ENCODE data around the gene SLC13A1. TPM values are rescaled to one million over a fixed set of nuclear protein-coding genes. Genes with fewer than 3 reads are reported as not detected.

The SLC13A1 gene
- total and polyA plus RNA-seq, 10 of the 15 experiments (the other 5 are each of a cell fraction or from before 2014, with no cell fraction given): 0.10 TPM; not detected in 9

DNA sequence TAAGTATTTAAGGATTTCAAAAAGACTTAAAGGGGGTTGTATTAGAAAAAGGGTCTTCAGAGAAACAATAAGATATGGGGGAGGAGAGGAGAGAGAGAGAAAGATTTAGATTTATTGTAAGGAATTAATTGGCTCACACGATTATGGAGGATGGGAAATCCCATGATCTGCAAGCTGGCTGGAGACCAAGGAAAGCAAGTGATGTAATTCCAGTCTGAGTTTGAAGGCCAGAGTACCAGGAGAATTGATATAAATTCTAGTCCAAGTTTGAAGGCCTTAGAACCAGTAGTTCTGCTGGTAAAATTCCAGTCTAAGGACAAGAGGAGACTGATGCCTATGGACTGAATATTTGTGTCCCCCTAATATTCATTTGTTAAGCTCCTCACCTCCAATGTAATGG, 20.6 kb upstream of the SLC13A1 start (continued):
- TF ChIP-seq ZNF384 (IDR thresholded peaks at IDR 0.05; ENCODE audit: borderline replicate concordance, low read depth, low read length) (no peak), NFXL1 (IDR thresholded peaks at IDR 0.05; ENCODE audit: borderline replicate concordance) (no peak), PAX5 (IDR thresholded peaks at IDR 0.05; ENCODE audit: borderline replicate concordance, low read depth, low read length) (no peak)
- TF ChIP-seq, protein P1, sequence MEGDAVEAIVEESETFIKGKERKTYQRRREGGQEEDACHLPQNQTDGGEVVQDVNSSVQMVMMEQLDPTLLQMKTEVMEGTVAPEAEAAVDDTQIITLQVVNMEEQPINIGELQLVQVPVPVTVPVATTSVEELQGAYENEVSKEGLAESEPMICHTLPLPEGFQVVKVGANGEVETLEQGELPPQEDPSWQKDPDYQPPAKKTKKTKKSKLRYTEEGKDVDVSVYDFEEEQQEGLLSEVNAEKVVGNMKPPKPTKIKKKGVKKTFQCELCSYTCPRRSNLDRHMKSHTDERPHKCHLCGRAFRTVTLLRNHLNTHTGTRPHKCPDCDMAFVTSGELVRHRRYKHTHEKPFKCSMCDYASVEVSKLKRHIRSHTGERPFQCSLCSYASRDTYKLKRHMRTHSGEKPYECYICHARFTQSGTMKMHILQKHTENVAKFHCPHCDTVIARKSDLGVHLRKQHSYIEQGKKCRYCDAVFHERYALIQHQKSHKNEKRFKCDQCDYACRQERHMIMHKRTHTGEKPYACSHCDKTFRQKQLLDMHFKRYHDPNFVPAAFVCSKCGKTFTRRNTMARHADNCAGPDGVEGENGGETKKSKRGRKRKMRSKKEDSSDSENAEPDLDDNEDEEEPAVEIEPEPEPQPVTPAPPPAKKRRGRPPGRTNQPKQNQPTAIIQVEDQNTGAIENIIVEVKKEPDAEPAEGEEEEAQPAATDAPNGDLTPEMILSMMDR (IDR thresholded peaks at IDR 0.05 in 2 of 3, conservative IDR thresholded peaks at IDR 0.05 in 1 of 3; ENCODE audit: control insufficient read depth in 2 of 3, extremely low read depth in 1 of 3, insufficient read depth in 1 of 3, low read depth in 3 of 3, low read length in 3 of 3): no peak

DNA sequence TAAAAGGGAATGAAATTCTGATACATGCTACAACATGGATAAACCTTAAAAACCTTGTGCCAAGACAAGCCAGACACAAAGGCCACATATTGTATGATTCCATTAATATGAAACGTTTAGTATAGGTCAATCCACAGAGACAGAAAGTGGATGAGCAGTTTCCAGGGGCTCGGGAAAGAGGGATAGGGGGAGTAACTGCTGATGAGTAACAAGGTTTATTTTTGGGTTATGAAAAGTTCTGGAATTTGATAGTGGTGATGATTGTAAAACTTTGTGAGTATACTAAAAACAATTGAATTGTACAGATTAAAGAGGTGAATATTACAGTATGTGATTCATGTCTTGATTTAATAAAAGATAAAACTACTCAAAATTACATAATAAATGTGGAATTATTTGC, 19.1 kb upstream of the SLC13A1 start:
- Histone ChIP-seq H3K27me3 (replicated peaks in 1 of 2; ENCODE audit: control insufficient read depth in 2 of 2, insufficient read depth in 2 of 2, low read length in 1 of 2) (no peaks in the 10 kb centered on the region), H3K9me3 (replicated peaks; ENCODE audit: control insufficient read depth, insufficient read depth, low read length) (no peaks in the 10 kb centered on the region; the same call in 1 of the 3 replicates), H3K4me2 (ENCODE audit: control insufficient read depth, insufficient read depth) (no peak overlapping the region), H2AFZ (ENCODE audit: control insufficient read depth, low read depth, low read length) (no peak overlapping the region), H3K27ac (ENCODE audit: control insufficient read depth, insufficient read depth) (no peak overlapping the region), H3K4me3 (no peak overlapping the region), H3K36me3 (ENCODE audit: control insufficient read depth in 2 of 2, insufficient read depth in 2 of 2, low read length in 1 of 2) (no peaks in the 10 kb centered on the region), H3K9ac (ENCODE audit: control insufficient read depth, insufficient read depth, low read length) (no peak overlapping the region), H4K20me1 (ENCODE audit: control insufficient read depth, insufficient read depth) (no peaks in the 10 kb centered on the region), H3K79me2 (ENCODE audit: control insufficient read depth, insufficient read depth, low read length) (no peaks in the 10 kb centered on the region), H3K4me1 (ENCODE audit: control insufficient read depth, insufficient read depth, low read length) (no peaks in the 10 kb centered on the region)
- ATAC-seq (no peak), DNase-seq (ENCODE audit: low read depth, low spot score) (no peak), FAIRE-seq (no peak)
- SMC1A ChIA-PET (ENCODE audit: uncharacterized antibody, unreplicated experiment): no interaction called here
- 2% methylated on average over 2 of the region's 2 CpGs for WGBS (ENCODE audit: insufficient coverage, insufficient replicate concordance, low lambda C conversion rate, missing lambda C conversion rate)
- CTCF ChIA-PET: no interaction called here
- TF ChIP-seq FOXK2 (IDR thresholded peaks at IDR 0.05): no peak
- no peak for TF ChIP-seq SMC3 (IDR thresholded peaks at IDR 0.05; ENCODE audit: borderline replicate concordance, low read length)
- TF ChIP-seq NFYA (IDR thresholded peaks at IDR 0.05; ENCODE audit: borderline replicate concordance, low read depth, low read length): no peak
- TF ChIP-seq, protein P2, sequence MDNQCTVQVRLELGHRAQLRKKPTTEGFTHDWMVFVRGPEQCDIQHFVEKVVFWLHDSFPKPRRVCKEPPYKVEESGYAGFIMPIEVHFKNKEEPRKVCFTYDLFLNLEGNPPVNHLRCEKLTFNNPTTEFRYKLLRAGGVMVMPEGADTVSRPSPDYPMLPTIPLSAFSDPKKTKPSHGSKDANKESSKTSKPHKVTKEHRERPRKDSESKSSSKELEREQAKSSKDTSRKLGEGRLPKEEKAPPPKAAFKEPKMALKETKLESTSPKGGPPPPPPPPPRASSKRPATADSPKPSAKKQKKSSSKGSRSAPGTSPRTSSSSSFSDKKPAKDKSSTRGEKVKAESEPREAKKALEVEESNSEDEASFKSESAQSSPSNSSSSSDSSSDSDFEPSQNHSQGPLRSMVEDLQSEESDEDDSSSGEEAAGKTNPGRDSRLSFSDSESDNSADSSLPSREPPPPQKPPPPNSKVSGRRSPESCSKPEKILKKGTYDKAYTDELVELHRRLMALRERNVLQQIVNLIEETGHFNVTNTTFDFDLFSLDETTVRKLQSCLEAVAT (IDR thresholded peaks at IDR 0.05): no peak
- TF ChIP-seq, protein P3, sequence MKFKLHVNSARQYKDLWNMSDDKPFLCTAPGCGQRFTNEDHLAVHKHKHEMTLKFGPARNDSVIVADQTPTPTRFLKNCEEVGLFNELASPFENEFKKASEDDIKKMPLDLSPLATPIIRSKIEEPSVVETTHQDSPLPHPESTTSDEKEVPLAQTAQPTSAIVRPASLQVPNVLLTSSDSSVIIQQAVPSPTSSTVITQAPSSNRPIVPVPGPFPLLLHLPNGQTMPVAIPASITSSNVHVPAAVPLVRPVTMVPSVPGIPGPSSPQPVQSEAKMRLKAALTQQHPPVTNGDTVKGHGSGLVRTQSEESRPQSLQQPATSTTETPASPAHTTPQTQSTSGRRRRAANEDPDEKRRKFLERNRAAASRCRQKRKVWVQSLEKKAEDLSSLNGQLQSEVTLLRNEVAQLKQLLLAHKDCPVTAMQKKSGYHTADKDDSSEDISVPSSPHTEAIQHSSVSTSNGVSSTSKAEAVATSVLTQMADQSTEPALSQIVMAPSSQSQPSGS (IDR thresholded peaks at IDR 0.05; ENCODE audit: low read length): no peak
- intact Hi-C loops (cut with micrococcal nuclease; ENCODE audit: unreplicated experiment) (no loop called here), in situ Hi-C loops (cut with MboI) (no loop called here)
- RAD21 ChIA-PET (ENCODE audit: unreplicated experiment): no interaction called here
- BruUV-seq (replicated peaks): no TSS peak
- POLR2A ChIA-PET: no interaction called here

Measured in GM12878 (cell line).